HepG2 (cell line): ENCODE results near the gene F12. TPM values are rescaled to one million over a fixed set of nuclear protein-coding genes. Genes with fewer than 3 reads are reported as not detected.

Experiments
- ATAC-seq: fragments of 200-7000 bp; cut with Tn5 transposase; 3 replicates; pipeline ENCODE4 v1.9.1; 2020; ENCODE audit warnings: mild to moderate bottlenecking, moderate library complexity
- BruUV-seq: library from RNA; stranded (reverse); fragments of 400-500 nt; replicated peaks from 2 replicates; lab custom pipeline; 2021; lab: Mats Ljungman, UMichigan
- CTCF ChIA-PET: fragments of 300-600 bp; formaldehyde crosslinking; extraction: SDS; loops from one replicate; lab custom pipeline; 2021; ENCODE audit warnings: low total read pairs, inconsistent platforms, low intra/inter-chr PET ratio; lab: Yijun Ruan, JAX
- POLR2A ChIA-PET: fragments of 350-600 bp; sonication (Branson Sonifier 250); formaldehyde crosslinking; loops from one replicate; lab custom pipeline; 2020; ENCODE audit warnings: antibody characterized with exemption, inconsistent platforms; lab: Yijun Ruan, JAX
- DNase-seq: peaks from one replicate; pipeline ENCODE4 v3.0.0-alpha.2; 2015; ENCODE audit warnings: low spot score
- FAIRE-seq: peaks from 3 replicates; lab custom pipeline; 2011; peaks lifted over from hg19 to GRCh38; lab: Jason Lieb, UNC
- H2AFZ ChIP-seq: one replicate; pipeline ENCODE4 v1.6.1; 2011; ENCODE audit warnings: low read length, inconsistent platforms
- H3K27ac ChIP-seq: fragments of 300-600 bp; 3 replicates; pipeline ENCODE4 v1.8.0; 2011; ENCODE audit warnings: mixed run types, mild to moderate bottlenecking, mixed read lengths, low read length, inconsistent platforms; ENCODE audit not compliant: insufficient read depth; ENCODE audit errors: extremely low read length
- H3K27me3 ChIP-seq, 2 experiments: fragments of 200-600 bp in 1 of 2; 2 replicates in 1 of 2; 3 replicates in 1 of 2; pipeline versions ENCODE4 v1.6.0 to v1.8.0; 2011; ENCODE audit warnings: low read length in 2 of 2, mild to moderate bottlenecking in 2 of 2, moderate library complexity in 2 of 2, inconsistent platforms in 1 of 2; ENCODE audit not compliant: insufficient read depth in 2 of 2, control insufficient read depth in 1 of 2
- H3K36me3 ChIP-seq, 2 experiments: fragments of 200-600 bp in 1 of 2; replicated peaks in 1 of 2; 2 replicates in 1 of 2; 3 replicates in 1 of 2; pipeline versions ENCODE4 v1.5.1 to v1.8.0; 2011; ENCODE audit warnings: low read length in 2 of 2, inconsistent platforms in 1 of 2; ENCODE audit not compliant: insufficient read depth in 2 of 2, control insufficient read depth in 1 of 2
- H3K4me1 ChIP-seq: 2 replicates; pipeline ENCODE4 v1.5.1; 2012; ENCODE audit warnings: low read length, inconsistent platforms; ENCODE audit not compliant: insufficient read depth
- H3K4me2 ChIP-seq: 2 replicates; pipeline ENCODE4 v1.6.0; 2011; ENCODE audit warnings: low read depth, low read length, inconsistent platforms
- H3K4me3 ChIP-seq, 3 experiments: fragments of 200-600 bp in 1 of 3; sonication (generic), shearing (Covaris generic) in 1 of 3; replicated peaks in 1 of 3; 2 replicates each; pipeline ENCODE4 v1.5.1; 2011 to 2016; ENCODE audit warnings: low read length in 3 of 3, inconsistent platforms in 2 of 3, low read depth in 2 of 3, mild to moderate bottlenecking in 2 of 3, control low read depth in 1 of 3, mixed read lengths in 1 of 3; ENCODE audit not compliant: insufficient read depth in 1 of 3
- H3K79me2 ChIP-seq: one replicate; pipeline ENCODE4 v1.6.1; 2011; ENCODE audit warnings: low read length, inconsistent platforms; ENCODE audit not compliant: insufficient read depth
- H3K9ac ChIP-seq: 2 replicates; pipeline ENCODE4 v1.6.0; 2011; ENCODE audit warnings: mild to moderate bottlenecking, low read depth, low read length, inconsistent platforms; ENCODE audit not compliant: insufficient read depth
- H3K9me3 ChIP-seq: 2 replicates; pipeline ENCODE4 v1.5.1; 2012; ENCODE audit warnings: mild to moderate bottlenecking, low read length
- H4K20me1 ChIP-seq: 2 replicates; pipeline ENCODE4 v1.6.0; 2011; ENCODE audit warnings: inconsistent platforms, mild to moderate bottlenecking, low read length, moderate library complexity; ENCODE audit not compliant: insufficient read depth
- NFYB ChIP-seq: sonication (generic); formaldehyde crosslinking; IDR thresholded peaks from 2 replicates; pipeline ENCODE4 v1.4.0; 2020; ENCODE audit warnings: missing genetic modification reagents
- NFYC ChIP-seq: IDR thresholded peaks from 2 replicates; pipeline ENCODE4 v1.6.1; 2016; ENCODE audit warnings: missing genetic modification reagents, missing compliant biosample characterization
- RAD21 ChIP-seq: fragments of 450-650 bp; formaldehyde crosslinking; IDR thresholded peaks from 2 replicates; pipeline ENCODE4 v1.5.0; 2020; ENCODE audit warnings: mild to moderate bottlenecking
- SAP130 ChIP-seq: IDR thresholded peaks from 2 replicates; pipeline ENCODE4 v1.6.1; 2016; ENCODE audit warnings: low read depth
- ZNF143 ChIP-seq: sonication (generic); formaldehyde crosslinking; IDR thresholded peaks from 2 replicates; pipeline ENCODE4 v1.4.0; 2020; ENCODE audit warnings: missing genetic modification reagents
- ZNF432 ChIP-seq: sonication (generic); formaldehyde crosslinking; IDR thresholded peaks from 2 replicates; pipeline ENCODE4 v1.5.0; 2020; ENCODE audit warnings: missing genetic modification reagents, mild to moderate bottlenecking, borderline replicate concordance
- WGBS: methylation state at CpG from one replicate; pipeline ENCODE4 v1.1.6; 2017; ENCODE audit warnings: low lambda C conversion rate; 5-methylcytosine and 5-hydroxymethylcytosine counted together
- in situ Hi-C: cut with HindIII; loops from 2 replicates; pipeline ENCODE4 v1.10.0; 2017; ENCODE audit warnings: low pct_unique_long_range_greater_than_20kb; ENCODE audit not compliant: extremely low pct_ligation_motif_present
- intact Hi-C: fragments of 100-400 bp; cut with micrococcal nuclease; formaldehyde crosslinking; loops from one replicate; pipeline ENCODE4 v1.10.0; 2022; ENCODE audit not compliant: unreplicated experiment
- polyA plus RNA-seq, 8 experiments: library from polyadenylated mRNA; depleted of rRNA in 3 of 8; stranded (reverse) in 7 of 8; unstranded in 1 of 8; fragments of >200 nt; fragmentation: Illumina TruSeq in 4 of 8; extraction: Trizol in 4 of 8; gene quantifications; 2 replicates each; pipeline versions ENCODE4 v1.2.1 to v1.2.3, GENCODE V29; 2011 to 2016; ENCODE audit warnings: low read depth in 4 of 8, missing spikeins in 1 of 8, mixed read lengths in 1 of 8; ENCODE audit not compliant: insufficient read depth in 1 of 8
- total RNA-seq, 5 experiments: library from RNA; depleted of rRNA; stranded (reverse); fragments of >200 nt; fragmentation: Illumina TruSeq; extraction: Trizol; gene quantifications; 2 replicates each; pipeline ENCODE4 v1.2.3, GENCODE V29; 2016; ENCODE audit warnings: low read depth in 1 of 5
- TF ChIP-seq, protein P1 (sequence below): sonication (generic); formaldehyde crosslinking; IDR thresholded peaks from 2 replicates; pipeline ENCODE4 v1.4.0; 2020; ENCODE audit warnings: missing genetic modification reagents
- TF ChIP-seq, protein P2 (sequence below): fragments of 450-650 bp; IDR thresholded peaks from 2 replicates; pipeline ENCODE4 v1.6.1; 2016
- TF ChIP-seq, protein P3 (sequence below): sonication (generic); formaldehyde crosslinking; IDR thresholded peaks from 2 replicates; pipeline ENCODE4 v1.8.1; 2023; ENCODE audit warnings: mild to moderate bottlenecking, missing genetic modification reagents
- TF ChIP-seq, protein P4 (sequence below), 2 experiments: sonication (generic) in 1 of 2; formaldehyde crosslinking in 1 of 2; IDR thresholded peaks; 2 replicates each; pipeline versions ENCODE4 v1.5.1 to v1.6.1; 2011 to 2020; ENCODE audit warnings: borderline replicate concordance in 1 of 2, low read depth in 1 of 2, low read length in 1 of 2, mild to moderate bottlenecking in 1 of 2, missing genetic modification reagents in 1 of 2, moderate library complexity in 1 of 2

F12 gene
- total and polyA plus RNA-seq, 2 of the 13 experiments (the other 11 are each of a cell fraction or from before 2014, with no cell fraction given) = 2.5 to 3.0 TPM

DNA sequence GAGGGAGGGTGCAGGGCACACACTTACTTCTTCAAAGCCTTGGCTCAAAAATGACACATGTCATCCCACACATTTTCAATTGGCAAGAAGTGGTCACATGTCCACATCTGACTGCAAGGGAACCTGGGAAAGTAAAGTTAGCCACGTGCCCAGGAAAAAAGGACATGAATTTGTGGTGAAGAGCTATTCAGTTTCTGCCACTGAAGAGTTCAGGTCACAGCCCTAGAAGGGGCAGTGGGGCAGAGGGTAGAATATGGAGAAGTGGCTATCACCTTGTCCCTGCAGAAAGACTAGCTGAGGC lies 53.5 kb downstream of the F12 start:
- no peak overlapping the region for H3K4me3 ChIP-seq
- CTCF ChIA-PET = no interaction called here
- no peaks in the 10 kb centered on the region for H3K9me3 ChIP-seq
- H3K36me3 ChIP-seq = no peaks in the 10 kb centered on the region
- H3K4me1 ChIP-seq = peaks cover 87% of the 10 kb centered on the region
- intact Hi-C loops = no loop called here
- peaks cover 0 to 6% of the 10 kb centered on the region in 2 experiments; a peak in 1 of 5 replicates for H3K27me3 ChIP-seq
- no peak overlapping the region for H3K4me2 ChIP-seq
- POLR2A ChIA-PET = interaction anchor here (0.6 to 6.8 kb wide), 4 partner anchors 10 to 23 kb away, joined by 3 to 84 read pairs (median 64); no protein-coding TSS in a partner anchor
- H3K79me2 ChIP-seq = peaks cover 6% of the 10 kb centered on the region
- no peak overlapping the region for H3K27ac ChIP-seq
- BruUV-seq = no TSS peak
- no peak for DNase-seq
- no peak for ATAC-seq
- in situ Hi-C loops = loop anchor here (25.0 kb wide), 1 partner anchor 819 kb away; the partner anchor contains the start of genes CDHR2 and RNF44
- whole genome bisulfite sequencing = 33% methylated on average over 1 of the region's 1 CpG
- FAIRE-seq = no peak
- no peaks in the 10 kb centered on the region for H4K20me1 ChIP-seq
- H2AFZ ChIP-seq = no peak overlapping the region
- no peak overlapping the region for H3K9ac ChIP-seq
- TF ChIP-seq ZNF432 (CRISPR knock-in tag) (no peak), RAD21 (CRISPR knock-in tag) (no peak), ZNF143 (peak; percentile 57; the same call in 1 of the 2 replicates), NFYC (peak; percentile 42; the same call in 1 of the 2 replicates), NFYB (CRISPR knock-in tag) (peak; percentile 56), SAP130 (0 out of 2 replicates have a peak, but pooled peaks have one; percentile 13)
- TF ChIP-seq, protein P1, sequence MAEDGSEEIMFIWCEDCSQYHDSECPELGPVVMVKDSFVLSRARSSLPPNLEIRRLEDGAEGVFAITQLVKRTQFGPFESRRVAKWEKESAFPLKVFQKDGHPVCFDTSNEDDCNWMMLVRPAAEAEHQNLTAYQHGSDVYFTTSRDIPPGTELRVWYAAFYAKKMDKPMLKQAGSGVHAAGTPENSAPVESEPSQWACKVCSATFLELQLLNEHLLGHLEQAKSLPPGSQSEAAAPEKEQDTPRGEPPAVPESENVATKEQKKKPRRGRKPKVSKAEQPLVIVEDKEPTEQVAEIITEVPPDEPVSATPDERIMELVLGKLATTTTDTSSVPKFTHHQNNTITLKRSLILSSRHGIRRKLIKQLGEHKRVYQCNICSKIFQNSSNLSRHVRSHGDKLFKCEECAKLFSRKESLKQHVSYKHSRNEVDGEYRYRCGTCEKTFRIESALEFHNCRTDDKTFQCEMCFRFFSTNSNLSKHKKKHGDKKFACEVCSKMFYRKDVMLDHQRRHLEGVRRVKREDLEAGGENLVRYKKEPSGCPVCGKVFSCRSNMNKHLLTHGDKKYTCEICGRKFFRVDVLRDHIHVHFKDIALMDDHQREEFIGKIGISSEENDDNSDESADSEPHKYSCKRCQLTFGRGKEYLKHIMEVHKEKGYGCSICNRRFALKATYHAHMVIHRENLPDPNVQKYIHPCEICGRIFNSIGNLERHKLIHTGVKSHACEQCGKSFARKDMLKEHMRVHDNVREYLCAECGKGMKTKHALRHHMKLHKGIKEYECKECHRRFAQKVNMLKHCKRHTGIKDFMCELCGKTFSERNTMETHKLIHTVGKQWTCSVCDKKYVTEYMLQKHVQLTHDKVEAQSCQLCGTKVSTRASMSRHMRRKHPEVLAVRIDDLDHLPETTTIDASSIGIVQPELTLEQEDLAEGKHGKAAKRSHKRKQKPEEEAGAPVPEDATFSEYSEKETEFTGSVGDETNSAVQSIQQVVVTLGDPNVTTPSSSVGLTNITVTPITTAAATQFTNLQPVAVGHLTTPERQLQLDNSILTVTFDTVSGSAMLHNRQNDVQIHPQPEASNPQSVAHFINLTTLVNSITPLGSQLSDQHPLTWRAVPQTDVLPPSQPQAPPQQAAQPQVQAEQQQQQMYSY = no peak
- TF ChIP-seq, protein P2, sequence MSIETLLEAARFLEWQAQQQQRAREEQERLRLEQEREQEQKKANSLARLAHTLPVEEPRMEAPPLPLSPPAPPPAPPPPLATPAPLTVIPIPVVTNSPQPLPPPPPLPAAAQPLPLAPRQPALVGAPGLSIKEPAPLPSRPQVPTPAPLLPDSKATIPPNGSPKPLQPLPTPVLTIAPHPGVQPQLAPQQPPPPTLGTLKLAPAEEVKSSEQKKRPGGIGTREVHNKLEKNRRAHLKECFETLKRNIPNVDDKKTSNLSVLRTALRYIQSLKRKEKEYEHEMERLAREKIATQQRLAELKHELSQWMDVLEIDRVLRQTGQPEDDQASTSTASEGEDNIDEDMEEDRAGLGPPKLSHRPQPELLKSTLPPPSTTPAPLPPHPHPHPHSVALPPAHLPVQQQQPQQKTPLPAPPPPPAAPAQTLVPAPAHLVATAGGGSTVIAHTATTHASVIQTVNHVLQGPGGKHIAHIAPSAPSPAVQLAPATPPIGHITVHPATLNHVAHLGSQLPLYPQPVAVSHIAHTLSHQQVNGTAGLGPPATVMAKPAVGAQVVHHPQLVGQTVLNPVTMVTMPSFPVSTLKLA = peak; percentile 46
- TF ChIP-seq, protein P3, sequence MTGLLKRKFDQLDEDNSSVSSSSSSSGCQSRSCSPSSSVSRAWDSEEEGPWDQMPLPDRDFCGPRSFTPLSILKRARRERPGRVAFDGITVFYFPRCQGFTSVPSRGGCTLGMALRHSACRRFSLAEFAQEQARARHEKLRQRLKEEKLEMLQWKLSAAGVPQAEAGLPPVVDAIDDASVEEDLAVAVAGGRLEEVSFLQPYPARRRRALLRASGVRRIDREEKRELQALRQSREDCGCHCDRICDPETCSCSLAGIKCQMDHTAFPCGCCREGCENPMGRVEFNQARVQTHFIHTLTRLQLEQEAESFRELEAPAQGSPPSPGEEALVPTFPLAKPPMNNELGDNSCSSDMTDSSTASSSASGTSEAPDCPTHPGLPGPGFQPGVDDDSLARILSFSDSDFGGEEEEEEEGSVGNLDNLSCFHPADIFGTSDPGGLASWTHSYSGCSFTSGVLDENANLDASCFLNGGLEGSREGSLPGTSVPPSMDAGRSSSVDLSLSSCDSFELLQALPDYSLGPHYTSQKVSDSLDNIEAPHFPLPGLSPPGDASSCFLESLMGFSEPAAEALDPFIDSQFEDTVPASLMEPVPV (CRISPR knock-in tag) = no peak
- TF ChIP-seq, protein P4, sequence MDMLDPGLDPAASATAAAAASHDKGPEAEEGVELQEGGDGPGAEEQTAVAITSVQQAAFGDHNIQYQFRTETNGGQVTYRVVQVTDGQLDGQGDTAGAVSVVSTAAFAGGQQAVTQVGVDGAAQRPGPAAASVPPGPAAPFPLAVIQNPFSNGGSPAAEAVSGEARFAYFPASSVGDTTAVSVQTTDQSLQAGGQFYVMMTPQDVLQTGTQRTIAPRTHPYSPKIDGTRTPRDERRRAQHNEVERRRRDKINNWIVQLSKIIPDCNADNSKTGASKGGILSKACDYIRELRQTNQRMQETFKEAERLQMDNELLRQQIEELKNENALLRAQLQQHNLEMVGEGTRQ (IDR thresholded peaks at IDR 0.05; ENCODE audit: low read depth, low read length) = peak; percentile 68
- TF ChIP-seq, protein P4 (CRISPR knock-in tag; IDR thresholded peaks at IDR 0.05; ENCODE audit: borderline replicate concordance) = peak; percentile 67; the same call in 1 of the 2 replicates
